ENCODE data around the gene FDXACB1.

Gene FDXACB1

GRCh38 chr11:111878849-111879636 is at the start of gene FDXACB1, which contains the start of gene CFAP68:
Gene FDXACB1, minus strand, starts transcription at chr11:111879165. Its CDS starts 33 bp downstream, at chr11:111879132.
Gene CFAP68, plus strand, starts transcription at chr11:111879541. Its CDS starts 20 bp downstream, at chr11:111879561.
- H3K27ac Mint-ChIP-seq, result peak within 1 kb of the TSS; percentile 99
- peaks cover 14% of the 10 kb centered on the region for H3K4me1 Mint-ChIP-seq (ENCODE audit: low read depth)
- H3K9me3 Mint-ChIP-seq, result no peaks in the 10 kb centered on the region
- H3K36me3 Mint-ChIP-seq (ENCODE audit: low read depth), result peaks cover 6% of the 10 kb centered on the region
- peak within 1 kb of the TSS; percentile 92 for H3K4me3 Mint-ChIP-seq
- H3K27me3 Mint-ChIP-seq (ENCODE audit: low read depth), result no peaks in the 10 kb centered on the region
- peak; percentile 94 for DNase-seq (ENCODE audit: low spot score)

- peak overlapping the region; percentile 91 for H3K27ac Mint-ChIP-seq
- DNase-seq (ENCODE audit: low spot score), result peak; percentile 96
- H3K27me3 Mint-ChIP-seq (ENCODE audit: low read depth), result peaks cover 3% of the 10 kb centered on the region
- H3K4me1 Mint-ChIP-seq (ENCODE audit: low read depth), result peaks cover 17% of the 10 kb centered on the region
- no peaks in the 10 kb centered on the region for H3K9me3 Mint-ChIP-seq
- H3K4me3 Mint-ChIP-seq, result peak overlapping the region; percentile 86
- H3K36me3 Mint-ChIP-seq (ENCODE audit: low read depth), result no peaks in the 10 kb centered on the region
Measured at GRCh38 chr11:111926505-111927391, 47.8 kb upstream of the FDXACB1 start.

- peaks cover 8% of the 10 kb centered on the region for H3K27me3 Mint-ChIP-seq (ENCODE audit: low read depth)
- peak overlapping the region; percentile 64 for H3K4me3 Mint-ChIP-seq
- H3K4me1 Mint-ChIP-seq (ENCODE audit: low read depth), result peaks cover 17% of the 10 kb centered on the region
- H3K9me3 Mint-ChIP-seq, result no peaks in the 10 kb centered on the region
- H3K36me3 Mint-ChIP-seq (ENCODE audit: low read depth), result no peaks in the 10 kb centered on the region
- H3K27ac Mint-ChIP-seq, result peak overlapping the region; percentile 91
- no peak for DNase-seq (ENCODE audit: low spot score)
Measured at GRCh38 chr11:111925953-111926352, 47.0 kb upstream of the FDXACB1 start.

GRCh38 chr11:111923951-111924350 is 45.0 kb upstream of the FDXACB1 start:
- H3K27me3 Mint-ChIP-seq (ENCODE audit: low read depth), result peaks cover 16% of the 10 kb centered on the region
- no peaks in the 10 kb centered on the region for H3K9me3 Mint-ChIP-seq
- no peaks in the 10 kb centered on the region for H3K36me3 Mint-ChIP-seq (ENCODE audit: low read depth)
- peaks cover 15% of the 10 kb centered on the region for H3K4me1 Mint-ChIP-seq (ENCODE audit: low read depth)
- DNase-seq (ENCODE audit: low spot score), result no peak
- H3K27ac Mint-ChIP-seq, result no peak overlapping the region
- H3K4me3 Mint-ChIP-seq, result no peak overlapping the region

GRCh38 chr11:111923351-111923788 is 44.4 kb upstream of the FDXACB1 start:
- Mint-ChIP-seq H3K4me1 (ENCODE audit: low read depth) (peaks cover 15% of the 10 kb centered on the region), H3K4me3 (no peak overlapping the region), H3K9me3 (no peaks in the 10 kb centered on the region), H3K27me3 (ENCODE audit: low read depth) (peaks cover 16% of the 10 kb centered on the region), H3K36me3 (ENCODE audit: low read depth) (no peaks in the 10 kb centered on the region), H3K27ac (no peak overlapping the region)
- DNase-seq (ENCODE audit: low spot score), result no peak

- Mint-ChIP-seq H3K36me3 (ENCODE audit: low read depth) (no peaks in the 10 kb centered on the region), H3K27ac (no peak overlapping the region), H3K4me1 (ENCODE audit: low read depth) (peaks cover 15% of the 10 kb centered on the region), H3K4me3 (no peak overlapping the region), H3K9me3 (no peaks in the 10 kb centered on the region), H3K27me3 (ENCODE audit: low read depth) (peaks cover 16% of the 10 kb centered on the region)
- no peak for DNase-seq (ENCODE audit: low spot score)
Measured at GRCh38 chr11:111922803-111923202, 43.8 kb upstream of the FDXACB1 start.

- Mint-ChIP-seq H3K9me3 (no peaks in the 10 kb centered on the region), H3K4me1 (ENCODE audit: low read depth) (peaks cover 10% of the 10 kb centered on the region), H3K27me3 (ENCODE audit: low read depth) (peaks cover 22% of the 10 kb centered on the region), H3K27ac (no peak overlapping the region), H3K36me3 (ENCODE audit: low read depth) (no peaks in the 10 kb centered on the region), H3K4me3 (no peak overlapping the region)
- DNase-seq (ENCODE audit: low spot score), result no peak
Measured at GRCh38 chr11:111921541-111922230, 42.7 kb upstream of the FDXACB1 start.

GRCh38 chr11:111920908-111921307 is 41.9 kb upstream of the FDXACB1 start:
- Mint-ChIP-seq H3K4me3 (no peak overlapping the region), H3K4me1 (ENCODE audit: low read depth) (peaks cover 3% of the 10 kb centered on the region), H3K27ac (no peak overlapping the region), H3K27me3 (ENCODE audit: low read depth) (peaks cover 29% of the 10 kb centered on the region), H3K9me3 (no peaks in the 10 kb centered on the region), H3K36me3 (ENCODE audit: low read depth) (no peaks in the 10 kb centered on the region)
- no peak for DNase-seq (ENCODE audit: low spot score)

- DNase-seq (ENCODE audit: low spot score), result no peak
- H3K4me1 Mint-ChIP-seq (ENCODE audit: low read depth), result no peaks in the 10 kb centered on the region
- H3K27me3 Mint-ChIP-seq (ENCODE audit: low read depth), result peaks cover 44% of the 10 kb centered on the region
- no peak within 1 kb of the TSS for H3K27ac Mint-ChIP-seq
- no peak within 1 kb of the TSS for H3K4me3 Mint-ChIP-seq
- no peaks in the 10 kb centered on the region for H3K36me3 Mint-ChIP-seq (ENCODE audit: low read depth)
- no peaks in the 10 kb centered on the region for H3K9me3 Mint-ChIP-seq
Measured at GRCh38 chr11:111918390-111919256, 39.7 kb upstream of the FDXACB1 start, which contains the start of gene C11orf52. Gene C11orf52, plus strand, starts transcription at chr11:111918913. Its CDS starts 60 bp downstream, at chr11:111918973.

- Mint-ChIP-seq H3K4me1 (ENCODE audit: low read depth) (no peaks in the 10 kb centered on the region), H3K36me3 (ENCODE audit: low read depth) (no peaks in the 10 kb centered on the region), H3K27me3 (ENCODE audit: low read depth) (peaks cover 51% of the 10 kb centered on the region), H3K27ac (no peak overlapping the region), H3K4me3 (no peak overlapping the region), H3K9me3 (no peaks in the 10 kb centered on the region)
- no peak for DNase-seq (ENCODE audit: low spot score)
Measured at GRCh38 chr11:111917788-111918187, 38.8 kb upstream of the FDXACB1 start.

GRCh38 chr11:111917312-111917711 is 38.3 kb upstream of the FDXACB1 start:
- Mint-ChIP-seq H3K27me3 (ENCODE audit: low read depth) (peaks cover 51% of the 10 kb centered on the region), H3K36me3 (ENCODE audit: low read depth) (no peaks in the 10 kb centered on the region), H3K27ac (no peak overlapping the region), H3K9me3 (no peaks in the 10 kb centered on the region), H3K4me3 (no peak overlapping the region), H3K4me1 (ENCODE audit: low read depth) (no peaks in the 10 kb centered on the region)
- DNase-seq (ENCODE audit: low spot score), result no peak

- Mint-ChIP-seq H3K27ac (no peak overlapping the region), H3K36me3 (ENCODE audit: low read depth) (no peaks in the 10 kb centered on the region), H3K4me1 (ENCODE audit: low read depth) (no peaks in the 10 kb centered on the region), H3K27me3 (ENCODE audit: low read depth) (peaks cover 53% of the 10 kb centered on the region), H3K4me3 (no peak overlapping the region), H3K9me3 (no peaks in the 10 kb centered on the region)
- DNase-seq (ENCODE audit: low spot score), result no peak
Measured at GRCh38 chr11:111916768-111917167, 37.8 kb upstream of the FDXACB1 start.

- H3K9me3 Mint-ChIP-seq, result no peaks in the 10 kb centered on the region
- no peaks in the 10 kb centered on the region for H3K36me3 Mint-ChIP-seq (ENCODE audit: low read depth)
- H3K4me3 Mint-ChIP-seq, result no peak overlapping the region
- no peaks in the 10 kb centered on the region for H3K4me1 Mint-ChIP-seq (ENCODE audit: low read depth)
- DNase-seq (ENCODE audit: low spot score), result no peak
- peaks cover 61% of the 10 kb centered on the region for H3K27me3 Mint-ChIP-seq (ENCODE audit: low read depth)
- H3K27ac Mint-ChIP-seq, result no peak overlapping the region
Measured at GRCh38 chr11:111913997-111914396, 35.0 kb upstream of the FDXACB1 start.

Measured in T-helper 2 cell treated with Interferon-gamma antibody and Interleukin-4, amounts not matched to agents 5 μg/mL and 100 μg/mL, for 36 hours (primary cell).